Suppressor macrophage (primary cell): Measurements from ENCODE around the gene ATP6V1G3.
"Not testable (repeated sequence)": the region's sequence is repeated elsewhere in the genome, so short reads cannot be mapped to it uniquely, and the experiment has no call there.

Experiments used
- DNase-seq, 4 experiments: peaks; one replicate each; pipeline ENCODE4 v3.0.0-alpha.2; 2020 to 2022

The ATP6V1G3 gene

DNA sequence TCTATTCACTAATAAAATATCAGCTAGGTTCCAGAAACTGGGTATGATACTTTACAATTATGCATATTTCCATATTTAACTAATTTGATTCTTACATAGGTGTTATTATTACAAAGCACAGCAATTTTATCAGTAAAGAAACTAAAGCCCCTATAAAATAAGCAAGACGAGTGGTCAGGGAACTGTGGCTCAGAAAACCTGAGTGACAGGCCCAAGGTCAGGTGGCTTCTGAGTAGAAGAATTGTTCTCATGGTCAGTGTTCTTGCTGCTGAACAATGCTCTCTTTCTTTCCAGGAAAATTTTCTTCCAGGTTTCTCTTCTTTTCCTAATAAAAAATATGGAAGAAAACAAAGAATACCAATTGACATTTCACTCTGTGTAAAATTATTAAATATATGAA is 2.2 kb upstream of the ATP6V1G3 start:
- no peak for DNase-seq

GRCh38 chr1:198541737-198542136 is 1.3 kb upstream of the ATP6V1G3 start:
- no peak for DNase-seq

GRCh38 chr1:198538579-198539364 is 1.7 kb downstream of the ATP6V1G3 start:
- no peak for DNase-seq

DNA sequence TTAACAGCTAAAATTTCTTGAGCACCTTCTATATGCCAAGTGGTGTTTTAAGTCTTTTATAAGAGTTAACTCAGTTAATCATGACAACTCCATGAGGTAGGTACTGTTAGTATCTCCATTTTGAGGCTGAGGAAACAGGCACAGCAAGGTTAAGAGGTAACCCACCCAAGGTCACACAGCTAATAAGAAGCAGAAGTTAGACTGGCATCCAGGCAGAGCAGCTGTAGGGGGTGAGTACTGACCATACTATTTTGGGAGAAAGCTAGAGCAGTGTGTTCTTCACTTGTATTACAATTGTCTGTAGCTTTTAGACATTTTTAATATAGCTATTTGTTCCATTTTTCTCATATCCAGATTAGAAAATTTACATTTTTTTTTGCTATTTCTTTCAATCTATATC is 4.8 kb downstream of the ATP6V1G3 start:
- peak in 1 of 4 experiments; percentile 7 for DNase-seq

DNA sequence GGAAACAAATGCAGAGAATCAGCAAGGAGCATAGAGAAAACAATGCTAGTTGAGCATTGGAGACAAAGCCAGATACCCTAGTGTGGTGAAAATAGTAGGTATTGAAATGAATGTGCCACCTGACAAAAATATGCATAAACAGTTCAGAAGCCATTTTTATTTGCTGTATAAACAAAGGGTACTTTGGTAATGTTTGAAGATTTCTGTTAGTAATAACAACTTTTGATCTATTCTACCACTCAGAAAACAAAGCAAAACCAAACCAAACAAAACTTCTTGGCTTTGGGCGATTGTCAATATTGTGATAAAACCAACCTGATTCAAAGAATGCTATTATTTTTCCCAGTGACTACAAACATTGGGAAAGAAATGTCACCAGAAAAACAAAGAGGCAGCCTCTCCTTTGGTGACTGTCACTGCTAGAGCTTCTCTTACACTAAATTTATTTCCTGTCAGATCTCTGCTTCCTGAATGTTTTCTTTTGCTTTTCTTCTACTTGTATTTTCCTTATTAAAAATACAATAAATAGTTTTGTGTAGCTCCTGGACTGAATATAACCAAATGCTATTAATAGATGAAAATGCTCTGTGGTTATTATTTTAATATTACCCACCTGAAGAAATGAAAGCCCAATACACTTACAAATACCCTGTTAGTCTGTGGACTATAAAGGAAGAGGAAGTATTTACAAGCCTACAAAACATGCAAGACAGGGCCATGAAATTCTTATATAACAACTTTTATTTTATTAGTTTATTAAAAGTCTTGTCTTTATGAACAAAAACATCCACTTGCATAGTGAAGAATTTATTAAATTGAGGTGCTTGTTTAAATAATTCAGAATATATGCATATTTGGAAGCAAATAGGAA is 5.7 kb downstream of the ATP6V1G3 start:
- peak in 2 of 4 experiments; percentile 30 to 50 for DNase-seq

- no peak for DNase-seq
Measured at GRCh38 chr1:198531891-198532290, 8.6 kb downstream of the ATP6V1G3 start.

DNA sequence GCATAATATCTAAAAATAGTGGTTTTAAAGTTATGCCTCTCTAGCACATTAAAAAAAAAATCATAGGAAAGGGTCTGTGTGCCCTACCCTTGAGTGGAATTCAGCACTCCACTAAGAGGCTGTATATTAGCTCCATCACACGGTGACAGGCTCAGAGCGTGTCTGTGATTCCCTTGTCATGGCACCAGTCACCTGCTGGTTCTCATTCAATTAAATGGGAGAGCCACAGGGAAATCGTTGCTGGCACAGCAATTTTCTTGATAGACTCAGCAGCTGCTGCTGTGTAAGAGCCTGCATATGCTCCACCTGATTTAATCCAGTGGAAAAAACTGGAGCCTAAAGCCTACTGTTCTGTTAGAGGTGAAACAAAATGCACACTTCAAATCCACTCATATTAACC is 9.5 kb downstream of the ATP6V1G3 start:
- DNase-seq: no peak

DNA sequence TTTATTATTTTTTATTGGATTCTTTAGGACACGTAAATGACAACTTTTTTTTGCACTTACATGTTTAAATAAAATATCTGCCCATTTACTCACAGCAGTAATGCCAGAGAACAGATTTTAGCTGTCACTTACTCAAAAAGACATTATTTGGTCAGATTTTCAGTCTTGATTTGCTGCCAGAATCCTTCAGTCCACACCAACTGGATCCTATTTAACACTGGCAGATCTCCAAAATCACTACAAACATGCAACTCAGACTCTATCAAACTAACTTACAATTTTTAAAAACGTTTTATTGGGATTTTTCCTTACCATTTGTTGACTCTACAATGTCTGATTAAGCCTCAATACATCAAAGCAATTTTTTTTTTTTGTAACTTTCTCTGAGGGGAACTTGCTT is 11.1 kb downstream of the ATP6V1G3 start:
- no peak for DNase-seq

GRCh38 chr1:198528364-198528763 is 12.1 kb downstream of the ATP6V1G3 start:
- no peak for DNase-seq

DNA sequence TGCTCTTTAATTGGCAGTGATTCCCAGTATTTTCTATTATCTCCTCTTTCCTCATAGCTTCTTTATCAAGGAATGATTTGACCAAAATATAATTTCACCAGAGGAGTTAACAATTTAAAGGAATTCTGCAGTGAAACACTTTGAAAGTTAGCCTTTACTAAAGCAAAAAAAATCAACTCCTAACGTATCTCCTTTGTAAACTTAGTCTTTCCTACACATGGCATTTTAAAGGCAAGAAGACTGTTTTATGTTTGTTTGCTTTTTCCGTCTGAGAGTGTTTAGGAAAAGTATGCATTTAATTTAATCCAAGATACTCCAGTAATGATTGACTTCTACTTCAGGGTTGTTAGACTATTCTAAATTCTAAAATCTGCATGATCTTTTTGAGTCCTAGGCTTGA is 15.9 kb downstream of the ATP6V1G3 start:
- DNase-seq: no peak

DNA sequence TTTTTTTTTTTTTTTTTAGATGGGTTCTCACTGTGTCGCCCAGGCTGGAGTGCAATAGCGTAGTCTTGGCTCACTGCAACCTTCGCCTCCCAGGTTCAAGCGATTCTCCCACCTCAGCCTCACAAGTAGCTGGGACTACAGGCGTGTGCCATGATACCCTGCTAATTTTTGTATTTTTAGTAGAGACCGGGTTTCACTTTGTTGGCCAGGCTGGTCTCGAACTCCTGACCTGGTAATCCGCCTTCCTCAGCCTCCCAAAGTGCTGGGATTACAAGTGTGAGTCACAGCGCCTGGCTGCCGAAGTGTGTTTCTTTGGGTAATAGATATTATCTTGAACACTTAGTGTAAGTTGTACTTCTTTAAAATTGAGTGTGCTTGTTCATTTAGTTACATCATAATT is 16.4 kb downstream of the ATP6V1G3 start:
- DNase-seq: not testable (repeated sequence)

DNA sequence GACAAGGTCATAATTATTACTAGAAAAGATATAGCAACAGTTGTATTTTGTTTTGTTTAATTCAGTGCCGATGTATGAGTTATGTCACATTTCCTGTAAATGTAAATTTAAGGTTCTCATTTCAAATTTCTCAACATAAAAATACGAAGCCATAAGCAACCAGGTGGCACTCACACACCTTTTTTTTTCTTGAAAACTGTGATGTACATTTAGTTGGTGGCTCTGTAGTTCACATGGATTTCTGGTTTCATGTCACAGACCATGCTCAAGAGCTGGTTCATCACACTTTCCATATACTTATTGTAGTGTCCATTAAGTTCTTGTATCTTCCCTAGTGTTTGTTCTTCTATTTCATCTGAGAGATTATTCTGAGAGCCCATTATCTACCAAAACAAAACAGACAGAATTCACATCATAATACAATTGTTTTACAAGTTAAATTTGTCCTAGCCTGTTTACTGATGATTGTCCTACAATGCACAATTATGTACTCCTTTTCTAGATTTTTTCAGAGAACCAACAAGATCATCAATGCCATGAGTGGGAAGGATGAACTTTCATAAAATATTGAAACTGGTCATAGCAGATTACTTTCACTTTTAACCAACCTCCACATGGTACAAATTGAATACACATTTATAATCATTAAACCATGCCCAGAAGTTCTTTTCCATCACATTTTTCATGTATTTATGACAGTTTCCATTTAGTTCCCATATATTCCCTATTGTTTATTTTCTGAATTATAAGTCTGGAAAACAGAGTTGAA is 17.1 kb downstream of the ATP6V1G3 start:
- DNase-seq: no peak

GRCh38 chr1:198520524-198521254 is 19.8 kb downstream of the ATP6V1G3 start:
- DNase-seq: no peak

GRCh38 chr1:198519639-198520501 is 20.6 kb downstream of the ATP6V1G3 start:
- DNase-seq: no peak

DNA sequence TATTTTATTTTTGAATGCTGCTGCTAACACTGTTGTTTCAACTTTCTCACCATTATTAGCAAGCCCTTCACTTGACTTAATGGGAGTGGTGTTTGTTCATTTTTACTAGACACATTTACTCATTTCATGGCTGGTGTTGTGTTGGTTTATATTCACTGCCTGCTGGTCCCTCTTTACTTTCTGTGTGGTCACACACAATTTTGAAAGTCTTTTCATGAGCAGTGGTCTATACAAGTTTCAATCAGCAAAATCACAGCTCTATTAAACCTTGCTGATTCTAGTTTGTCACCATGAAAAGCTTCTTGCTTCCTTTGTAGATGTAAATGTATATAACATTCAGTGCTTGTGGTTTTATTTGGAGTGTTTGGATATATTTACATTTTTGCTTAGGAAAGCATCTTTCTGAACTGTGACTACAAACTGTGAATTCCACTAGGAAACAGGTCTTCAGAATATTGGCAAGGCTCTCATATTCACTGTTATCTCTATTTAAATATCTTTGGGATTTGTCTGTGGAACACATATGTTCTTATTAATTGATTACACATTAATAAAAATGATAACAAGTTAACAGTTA is 22.8 kb downstream of the ATP6V1G3 start:
- DNase-seq: no peak

DNA sequence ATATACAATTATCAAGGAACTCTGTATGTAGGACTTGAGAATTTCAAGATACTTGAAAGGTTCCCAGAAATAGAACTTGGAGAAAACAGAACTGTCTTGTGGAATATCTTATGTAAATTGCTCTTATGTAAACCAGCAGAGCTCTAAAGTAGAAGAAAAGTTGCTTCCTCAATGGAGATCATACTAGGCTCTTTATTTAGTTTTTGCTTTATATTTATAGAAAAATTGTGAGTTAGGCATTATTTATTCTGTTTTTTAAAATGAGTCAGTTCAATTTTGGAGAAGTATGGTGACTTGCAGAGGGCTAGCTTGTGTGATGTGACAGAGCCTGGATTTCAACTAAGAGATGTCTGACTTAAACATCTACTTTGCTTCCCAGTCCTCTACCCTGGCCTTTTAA is 40.4 kb downstream of the ATP6V1G3 start:
- DNase-seq: peak; percentile 28 to 87 (median 68)

GRCh38 chr1:198499588-198499987 is 40.9 kb downstream of the ATP6V1G3 start:
- DNase-seq: no peak

GRCh38 chr1:198498881-198499280 is 41.6 kb downstream of the ATP6V1G3 start:
- DNase-seq: no peak

- no peak for DNase-seq
Measured at GRCh38 chr1:198498103-198498385, 42.4 kb downstream of the ATP6V1G3 start.

DNA sequence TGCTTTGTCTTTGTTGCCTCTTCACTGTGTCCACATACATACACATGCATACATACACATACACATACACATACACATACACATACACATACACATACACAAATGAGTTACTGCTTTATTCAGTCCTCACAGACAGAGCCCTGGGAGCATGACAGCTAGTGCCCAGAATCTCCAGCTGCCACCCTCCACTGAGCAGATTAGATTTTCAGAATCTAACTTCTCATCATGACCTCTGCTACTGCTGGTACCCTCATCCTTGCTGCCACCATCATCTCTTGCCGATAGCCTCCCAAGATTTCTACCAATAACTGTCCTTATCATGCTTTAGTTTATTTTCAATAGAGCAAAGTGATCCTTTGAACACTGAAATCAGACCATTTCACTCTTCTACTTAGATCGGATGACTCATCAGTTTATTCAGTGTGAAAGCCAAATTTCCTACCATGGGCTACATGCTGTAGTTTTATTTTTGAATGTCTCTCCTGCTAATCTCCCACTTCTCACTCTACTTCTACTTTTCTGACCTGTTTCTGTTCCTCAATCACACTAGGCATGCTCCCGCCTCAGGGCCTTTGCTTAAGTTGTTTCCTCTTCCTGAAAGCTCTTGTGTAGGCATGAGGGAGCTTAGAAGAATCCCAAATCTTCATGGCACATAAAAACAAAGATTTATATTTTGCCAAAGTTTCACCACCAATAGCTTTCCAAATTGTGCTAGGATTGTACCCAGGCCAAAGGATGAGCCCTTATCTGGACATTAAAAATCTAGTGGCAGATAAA is 43.0 kb downstream of the ATP6V1G3 start:
- DNase-seq: peak; percentile 75 to 89 (median 85)
